ENCODE measurements around the gene B3GNT5. TPM values are rescaled to one million over a fixed set of nuclear protein-coding genes. Genes with fewer than 3 reads are reported as not detected.

Gene B3GNT5
- total RNA-seq, 3 donors from 2014 or later, result 3.0 to 12.1 (median 6.2) TPM

DNA sequence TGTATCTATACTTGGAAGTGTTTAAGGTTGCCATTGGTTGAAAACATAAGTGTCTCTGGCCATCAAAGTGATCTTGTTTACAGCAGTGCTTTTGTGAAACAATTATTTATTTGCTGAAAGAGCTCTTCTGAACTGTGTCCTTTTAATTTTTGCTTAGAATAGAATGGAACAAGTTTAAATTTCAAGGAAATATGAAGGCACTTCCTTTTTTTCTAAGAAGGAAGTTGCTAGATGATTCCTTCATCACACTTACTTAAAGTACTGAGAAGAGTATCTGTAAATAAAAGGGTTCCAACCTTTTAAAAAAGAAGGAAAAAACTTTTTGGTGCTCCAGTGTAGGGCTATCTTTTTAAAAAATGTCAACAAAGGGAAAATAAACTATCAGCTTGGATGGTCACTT, 19.7 kb downstream of the B3GNT5 start:
- H3K4me3 ChIP-seq, result no peak overlapping the region
- no peaks in the 10 kb centered on the region for H3K36me3 ChIP-seq
- no peak overlapping the region for H3K27ac ChIP-seq
- H3K9me3 ChIP-seq, result no peaks in the 10 kb centered on the region
- intact Hi-C loops (cut with DNase I; ENCODE audit: low total_unique reads), result no loop called here
- H3K27me3 ChIP-seq, result no peaks in the 10 kb centered on the region
- DNase-seq (ENCODE audit: low spot score in 2 of 2), result no peak
- no peaks in the 10 kb centered on the region for H3K4me1 ChIP-seq
- TF ChIP-seq POLR2AphosphoS5 (IDR thresholded peaks at IDR 0.05) (no peak), POLR2A (IDR thresholded peaks at IDR 0.05) (no peak), CTCF (IDR thresholded peaks at IDR 0.05) (no peak)

- no peak overlapping the region for H3K4me3 ChIP-seq
- H3K9me3 ChIP-seq, result no peaks in the 10 kb centered on the region
- no peak for DNase-seq (ENCODE audit: low spot score in 2 of 2)
- TF ChIP-seq POLR2AphosphoS5 (IDR thresholded peaks at IDR 0.05), result no peak
- H3K4me1 ChIP-seq, result no peaks in the 10 kb centered on the region
- no peaks in the 10 kb centered on the region for H3K36me3 ChIP-seq
- intact Hi-C loops (cut with DNase I; ENCODE audit: low total_unique reads), result no loop called here
- no peak overlapping the region for H3K27ac ChIP-seq
- H3K27me3 ChIP-seq, result no peaks in the 10 kb centered on the region
Measured at GRCh38 chr3:183274609-183275008, 21.6 kb downstream of the B3GNT5 start.

DNA sequence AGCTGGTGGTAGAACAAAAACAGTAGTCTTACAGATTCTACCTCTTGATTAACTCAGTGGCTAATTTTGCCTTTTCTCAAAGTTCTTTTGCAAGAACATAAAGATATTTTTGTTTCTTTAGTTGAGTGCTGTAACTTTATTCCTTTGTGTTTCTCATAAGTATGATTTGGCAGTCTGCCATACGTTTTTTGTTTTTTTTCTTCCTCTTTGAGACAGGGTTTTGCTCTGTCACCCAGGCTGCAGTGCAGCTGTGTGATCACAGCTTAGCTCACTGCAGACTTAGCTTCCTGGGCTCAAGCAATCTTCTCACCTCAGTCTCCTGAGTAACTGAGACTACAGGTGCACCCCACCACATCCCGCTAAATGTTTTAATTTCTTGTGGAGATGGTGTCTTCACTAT, 22.4 kb downstream of the B3GNT5 start:
- Histone ChIP-seq H3K36me3 (no peaks in the 10 kb centered on the region), H3K4me3 (no peak overlapping the region), H3K27me3 (no peaks in the 10 kb centered on the region), H3K4me1 (no peaks in the 10 kb centered on the region), H3K27ac (peak overlapping the region in 1 of 2 donors; percentile 48), H3K9me3 (no peaks in the 10 kb centered on the region)
- no peak for DNase-seq (ENCODE audit: low spot score in 2 of 2)
- intact Hi-C loops (cut with DNase I; ENCODE audit: low total_unique reads), result no loop called here
- TF ChIP-seq POLR2AphosphoS5 (IDR thresholded peaks at IDR 0.05) (no peak), CTCF (IDR thresholded peaks at IDR 0.05) (no peak), POLR2A (IDR thresholded peaks at IDR 0.05) (no peak)

DNA sequence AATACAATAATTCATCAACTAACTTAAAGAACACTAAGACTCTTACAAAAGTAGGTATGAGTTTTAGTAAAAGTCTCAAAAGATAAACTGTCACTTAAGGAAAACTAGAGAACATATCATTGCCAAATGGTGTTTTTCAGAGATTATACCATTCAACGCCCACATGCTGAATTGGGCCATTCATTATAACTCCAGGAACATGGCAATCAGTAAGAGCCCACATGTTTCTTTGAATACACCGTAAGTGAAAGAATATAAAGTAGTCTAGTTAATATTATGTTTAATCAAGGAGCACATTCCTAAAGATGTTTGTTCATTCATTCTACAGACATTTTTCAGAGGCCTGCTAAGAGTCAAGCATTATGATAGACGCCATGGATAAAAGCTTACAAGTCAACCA, 22.9 kb downstream of the B3GNT5 start:
- no peaks in the 10 kb centered on the region for H3K9me3 ChIP-seq
- no peak overlapping the region for H3K4me3 ChIP-seq
- H3K36me3 ChIP-seq, result no peaks in the 10 kb centered on the region
- TF ChIP-seq POLR2AphosphoS5 (IDR thresholded peaks at IDR 0.05) (no peak), POLR2A (IDR thresholded peaks at IDR 0.05) (no peak), CTCF (IDR thresholded peaks at IDR 0.05) (no peak)
- no peaks in the 10 kb centered on the region for H3K27me3 ChIP-seq
- no peaks in the 10 kb centered on the region for H3K4me1 ChIP-seq
- peak overlapping the region in 1 of 2 donors; percentile 48 for H3K27ac ChIP-seq
- no peak for DNase-seq (ENCODE audit: low spot score in 2 of 2)
- intact Hi-C loops (cut with DNase I; ENCODE audit: low total_unique reads), result no loop called here

DNA sequence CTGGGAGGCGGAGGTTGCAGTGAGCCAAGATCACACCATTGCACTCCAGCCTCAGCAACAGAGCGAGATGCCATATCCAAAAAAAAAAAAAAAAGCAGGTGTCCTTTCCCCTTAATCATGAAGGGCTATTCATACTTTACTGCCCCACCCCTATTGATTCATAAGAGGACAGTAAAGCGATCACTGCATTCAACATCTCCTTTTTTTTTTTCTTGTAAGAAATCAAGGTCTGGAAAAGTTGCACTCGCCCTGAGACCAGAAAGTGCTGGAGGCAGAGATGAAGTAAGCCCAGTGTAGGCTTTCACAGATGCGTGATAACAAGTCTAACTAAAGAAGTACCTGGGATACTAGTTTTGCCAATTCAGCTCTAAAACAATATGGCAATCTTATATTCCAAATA, 24.2 kb downstream of the B3GNT5 start:
- TF ChIP-seq POLR2AphosphoS5 (IDR thresholded peaks at IDR 0.05) (no peak), CTCF (IDR thresholded peaks at IDR 0.05) (no peak), POLR2A (IDR thresholded peaks at IDR 0.05) (no peak)
- no peak for DNase-seq (ENCODE audit: low spot score in 2 of 2)
- no peaks in the 10 kb centered on the region for H3K27me3 ChIP-seq
- intact Hi-C loops (cut with DNase I; ENCODE audit: low total_unique reads), result no loop called here
- no peak overlapping the region for H3K4me3 ChIP-seq
- H3K4me1 ChIP-seq, result no peaks in the 10 kb centered on the region
- H3K27ac ChIP-seq, result no peak overlapping the region
- no peaks in the 10 kb centered on the region for H3K36me3 ChIP-seq
- H3K9me3 ChIP-seq, result no peaks in the 10 kb centered on the region

GRCh38 chr3:183278479-183279088, 25.5 kb downstream of the B3GNT5 start:
- Histone ChIP-seq H3K27ac (no peak overlapping the region), H3K4me3 (no peak overlapping the region), H3K9me3 (no peaks in the 10 kb centered on the region), H3K27me3 (no peaks in the 10 kb centered on the region), H3K4me1 (no peaks in the 10 kb centered on the region), H3K36me3 (no peaks in the 10 kb centered on the region)
- intact Hi-C loops (cut with DNase I; ENCODE audit: low total_unique reads), result no loop called here
- DNase-seq (ENCODE audit: low spot score in 2 of 2), result no peak
- TF ChIP-seq CTCF (IDR thresholded peaks at IDR 0.05) (no peak), POLR2AphosphoS5 (IDR thresholded peaks at IDR 0.05) (no peak), POLR2A (IDR thresholded peaks at IDR 0.05) (no peak)

Measured in breast epithelium (tissue), 4 donors.